ENCODE results near the gene CCDC39.
A peak's percentile ranks its signal among the peaks of the same experiment; 100 is the strongest.

The CCDC39 gene

GRCh38 chr3:180575571-180575970 is 103.7 kb downstream of the CCDC39 start:
- H3K4me3 ChIP-seq (ENCODE audit: low read length), result no peak overlapping the region
- H3K4me2 ChIP-seq (ENCODE audit: low read length), result no peak overlapping the region
- no peak for TF ChIP-seq CTCF (IDR thresholded peaks at IDR 0.05; ENCODE audit: low read depth, low read length)
- TF ChIP-seq EZH2phosphoT487 (IDR thresholded peaks at IDR 0.05; ENCODE audit: low read depth), result no peak
- no peak overlapping the region for H3K27ac ChIP-seq (ENCODE audit: low read length)
- H3K27me3 ChIP-seq (ENCODE audit: low read depth, low read length), result 0 out of 2 replicates have a peak, but pooled peaks cover 4% of the 10 kb centered on the region
- H4K20me1 ChIP-seq (ENCODE audit: insufficient read depth, low read length), result no peaks in the 10 kb centered on the region
- no peak overlapping the region for H3K9ac ChIP-seq (ENCODE audit: low read length)
- no peaks in the 10 kb centered on the region for H3K36me3 ChIP-seq (replicated peaks; ENCODE audit: low read depth, low read length)
- no peaks in the 10 kb centered on the region for H3K9me3 ChIP-seq (ENCODE audit: insufficient read depth, low read length)
- H2AFZ ChIP-seq (ENCODE audit: low read depth, low read length), result no peak overlapping the region
- peaks cover 26% of the 10 kb centered on the region for H3K4me1 ChIP-seq (ENCODE audit: low read length)
- H3K79me2 ChIP-seq (ENCODE audit: low read length), result no peaks in the 10 kb centered on the region

- Histone ChIP-seq H3K79me2 (ENCODE audit: low read length) (no peaks in the 10 kb centered on the region), H3K36me3 (replicated peaks; ENCODE audit: low read depth, low read length) (no peaks in the 10 kb centered on the region), H3K4me2 (ENCODE audit: low read length) (peak overlapping the region; percentile 74), H3K9me3 (ENCODE audit: insufficient read depth, low read length) (no peaks in the 10 kb centered on the region), H3K4me3 (ENCODE audit: low read length) (peak overlapping the region; percentile 53), H3K27me3 (ENCODE audit: low read depth, low read length) (no peaks in the 10 kb centered on the region), H3K4me1 (ENCODE audit: low read length) (peaks cover 33% of the 10 kb centered on the region), H4K20me1 (ENCODE audit: insufficient read depth, low read length) (no peaks in the 10 kb centered on the region), H3K9ac (ENCODE audit: low read length) (peak overlapping the region; percentile 19; the same call in 1 of the 2 replicates), H3K27ac (ENCODE audit: low read length) (peak overlapping the region; percentile 54), H2AFZ (ENCODE audit: low read depth, low read length) (peak overlapping the region; percentile 58; the same call in 1 of the 2 replicates)
- TF ChIP-seq EZH2phosphoT487 (IDR thresholded peaks at IDR 0.05; ENCODE audit: low read depth) (no peak), CTCF (IDR thresholded peaks at IDR 0.05; ENCODE audit: low read depth, low read length) (no peak)
Measured at GRCh38 chr3:180571831-180572598, 107.3 kb downstream of the CCDC39 start.

GRCh38 chr3:180570238-180570637 is 109.1 kb downstream of the CCDC39 start:
- H3K27ac ChIP-seq (ENCODE audit: low read length), result no peak overlapping the region
- no peaks in the 10 kb centered on the region for H3K79me2 ChIP-seq (ENCODE audit: low read length)
- no peaks in the 10 kb centered on the region for H3K9me3 ChIP-seq (ENCODE audit: insufficient read depth, low read length)
- no peaks in the 10 kb centered on the region for H3K27me3 ChIP-seq (ENCODE audit: low read depth, low read length)
- H3K4me2 ChIP-seq (ENCODE audit: low read length), result peak overlapping the region; percentile 48
- H2AFZ ChIP-seq (ENCODE audit: low read depth, low read length), result peak overlapping the region; percentile 51
- no peaks in the 10 kb centered on the region for H3K36me3 ChIP-seq (replicated peaks; ENCODE audit: low read depth, low read length)
- no peaks in the 10 kb centered on the region for H4K20me1 ChIP-seq (ENCODE audit: insufficient read depth, low read length)
- no peak for TF ChIP-seq EZH2phosphoT487 (IDR thresholded peaks at IDR 0.05; ENCODE audit: low read depth)
- TF ChIP-seq CTCF (IDR thresholded peaks at IDR 0.05; ENCODE audit: low read depth, low read length), result no peak
- peak overlapping the region; percentile 47 for H3K4me3 ChIP-seq (ENCODE audit: low read length)
- no peak overlapping the region for H3K9ac ChIP-seq (ENCODE audit: low read length)
- H3K4me1 ChIP-seq (ENCODE audit: low read length), result peaks cover 29% of the 10 kb centered on the region

- H3K79me2 ChIP-seq (ENCODE audit: low read length), result no peaks in the 10 kb centered on the region
- H3K4me3 ChIP-seq (ENCODE audit: low read length), result no peak overlapping the region
- H3K9ac ChIP-seq (ENCODE audit: low read length), result no peak overlapping the region
- H3K9me3 ChIP-seq (ENCODE audit: insufficient read depth, low read length), result no peaks in the 10 kb centered on the region
- no peaks in the 10 kb centered on the region for H4K20me1 ChIP-seq (ENCODE audit: insufficient read depth, low read length)
- no peak overlapping the region for H3K27ac ChIP-seq (ENCODE audit: low read length)
- H3K27me3 ChIP-seq (ENCODE audit: low read depth, low read length), result no peaks in the 10 kb centered on the region
- no peak for TF ChIP-seq EZH2phosphoT487 (IDR thresholded peaks at IDR 0.05; ENCODE audit: low read depth)
- TF ChIP-seq CTCF (IDR thresholded peaks at IDR 0.05; ENCODE audit: low read depth, low read length), result no peak
- no peak overlapping the region for H3K4me2 ChIP-seq (ENCODE audit: low read length)
- no peaks in the 10 kb centered on the region for H3K36me3 ChIP-seq (replicated peaks; ENCODE audit: low read depth, low read length)
- no peak overlapping the region for H2AFZ ChIP-seq (ENCODE audit: low read depth, low read length)
- H3K4me1 ChIP-seq (ENCODE audit: low read length), result no peaks in the 10 kb centered on the region
Measured at GRCh38 chr3:180564676-180565075, 114.6 kb downstream of the CCDC39 start.
